HG02642 (cell line): ENCODE measurements around the gene ZNF140.
A peak's percentile ranks its signal among the peaks of the same experiment; 100 is the strongest.

Source experiments
- ATAC-seq: cut with Tn5 transposase; IDR thresholded peaks from one replicate; pipeline ENCODE4 v1.9.1; 2021; ENCODE audit warnings: mild to moderate bottlenecking; ENCODE audit not compliant: unreplicated experiment, poor library complexity

The ZNF140 gene

GRCh38 chr12:133080368-133081158, at the start of gene ZNF140:
Gene ZNF140 (plus strand): TSS chr12:133080923. CDS start chr12:133081321, 398 bp downstream.
- ATAC-seq = peak; percentile 81

GRCh38 chr12:133037207-133038005, 43.3 kb upstream of the ZNF140 start, which contains the start of gene ZNF84:
Gene ZNF84 (plus strand): TSS chr12:133037509. CDS start chr12:133041468, 3,959 bp downstream.
- ATAC-seq = peak; percentile 97

- ATAC-seq = no peak
These were observed 42.5 kb upstream of the ZNF140 start for GRCh38 chr12:133038118-133038709.

DNA sequence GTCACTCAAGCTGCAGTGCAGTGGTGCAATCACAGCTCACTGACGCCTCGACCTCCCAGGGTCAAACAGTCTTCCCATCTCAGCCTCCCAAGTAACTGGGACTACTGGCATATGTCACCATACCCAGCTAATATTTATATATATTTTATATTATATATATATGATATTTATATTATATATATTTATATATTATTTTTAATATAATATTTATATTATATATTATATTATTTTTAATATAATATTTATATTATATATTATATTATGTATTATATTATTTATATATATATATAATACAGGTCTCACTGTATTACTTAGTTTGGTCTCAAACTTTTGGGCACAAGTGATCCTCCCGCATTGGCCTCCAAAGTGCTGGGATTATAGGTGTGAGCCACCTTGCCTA, 34.0 kb upstream of the ZNF140 start:
- ATAC-seq = no peak

- no peak for ATAC-seq
These were observed 23.3 kb upstream of the ZNF140 start for GRCh38 chr12:133057446-133057845.

DNA sequence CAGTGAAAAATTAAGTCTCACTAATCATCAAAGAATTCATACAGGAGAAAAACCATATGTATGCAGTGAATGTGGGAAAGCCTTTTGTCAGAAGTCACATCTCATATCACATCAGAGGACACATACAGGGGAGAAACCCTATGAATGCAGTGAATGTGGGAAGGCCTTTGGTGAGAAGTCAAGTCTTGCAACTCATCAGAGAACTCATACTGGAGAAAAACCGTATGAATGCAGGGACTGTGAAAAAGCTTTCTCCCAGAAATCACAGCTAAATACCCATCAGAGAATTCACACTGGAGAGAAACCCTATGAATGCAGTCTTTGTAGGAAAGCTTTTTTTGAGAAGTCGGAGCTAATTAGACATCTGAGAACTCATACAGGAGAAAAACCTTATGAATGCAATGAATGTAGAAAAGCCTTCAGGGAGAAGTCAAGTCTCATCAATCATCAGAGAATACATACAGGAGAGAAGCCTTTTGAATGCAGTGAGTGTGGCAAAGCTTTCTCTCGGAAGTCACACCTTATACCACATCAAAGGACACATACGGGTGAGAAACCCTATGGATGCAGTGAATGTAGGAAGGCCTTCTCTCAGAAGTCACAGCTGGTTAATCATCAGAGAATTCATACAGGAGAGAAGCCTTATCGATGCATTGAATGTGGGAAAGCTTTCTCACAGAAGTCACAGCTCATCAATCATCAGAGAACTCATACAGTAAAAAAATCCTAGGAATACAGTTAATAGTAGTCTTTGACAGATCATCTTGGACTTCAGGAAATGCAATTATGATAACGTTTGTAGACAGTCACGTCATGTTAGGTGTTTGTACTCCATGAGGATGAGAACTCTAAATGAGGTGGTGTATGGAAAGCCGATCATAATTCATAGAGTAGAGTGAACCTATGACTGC, 22.3 kb upstream of the ZNF140 start:
- no peak for ATAC-seq

DNA sequence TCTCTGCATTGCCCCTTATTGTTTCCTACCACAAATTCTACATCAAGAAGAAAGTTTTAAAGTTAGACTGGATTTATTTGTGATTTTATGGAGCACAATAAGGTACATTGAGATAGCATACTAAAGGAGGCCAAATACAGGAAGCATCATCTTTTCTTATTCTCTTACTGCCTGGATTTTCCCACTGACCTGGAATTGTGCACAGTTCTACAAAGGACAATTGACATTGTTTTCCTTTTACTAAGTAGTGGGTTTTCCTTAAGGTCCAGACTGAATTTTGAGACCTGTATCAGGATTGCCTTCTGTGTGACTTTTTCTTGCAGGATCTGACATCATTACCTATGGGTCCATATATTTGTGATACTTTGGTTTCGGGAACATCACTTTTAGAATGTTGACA, 18.8 kb upstream of the ZNF140 start:
- no peak for ATAC-seq

DNA sequence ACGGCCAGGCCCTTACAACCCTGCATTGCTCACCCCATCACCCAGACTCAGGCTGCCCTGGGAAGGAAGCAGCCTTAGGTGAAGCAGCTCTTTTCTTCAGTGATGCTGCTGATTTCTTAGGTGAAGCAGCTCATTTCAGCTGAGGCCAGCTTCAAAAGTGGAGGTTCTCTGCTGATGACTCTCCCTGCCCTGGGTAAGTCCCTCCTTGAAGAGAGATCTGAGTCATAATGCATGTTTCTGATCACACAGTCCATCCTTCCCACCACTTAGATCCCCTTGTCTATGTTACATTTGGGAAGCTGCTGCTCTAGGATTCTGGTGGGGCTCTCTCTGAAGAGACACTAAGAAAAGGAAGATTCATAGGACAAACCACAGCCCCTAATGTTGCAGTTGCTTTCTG, 17.2 kb upstream of the ZNF140 start:
- no peak for ATAC-seq

DNA sequence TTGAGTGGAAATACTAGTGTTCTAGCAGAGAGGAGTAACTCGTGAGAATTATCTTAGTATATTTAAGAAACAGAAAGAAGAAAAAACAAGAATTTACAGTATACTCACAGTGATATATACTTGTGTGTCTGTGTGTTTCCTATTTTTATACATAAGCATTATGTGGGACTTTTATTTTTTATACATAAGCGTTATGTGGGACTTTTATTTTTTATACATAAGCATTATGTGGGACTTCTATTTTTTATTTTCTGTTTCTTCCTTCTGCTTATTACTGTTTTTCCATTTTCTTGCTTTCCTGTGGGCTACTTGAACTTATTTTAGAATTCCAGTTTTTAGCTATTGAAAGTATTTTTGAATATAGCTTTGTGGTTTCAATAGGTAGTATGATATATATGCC, 6.9 kb upstream of the ZNF140 start:
- no peak for ATAC-seq

- ATAC-seq = peak; percentile 82
These were observed 726 bp upstream of the ZNF140 start for GRCh38 chr12:133080026-133080367.

GRCh38 chr12:133081159-133081780, 547 bp downstream of the ZNF140 start:
- no peak for ATAC-seq

DNA sequence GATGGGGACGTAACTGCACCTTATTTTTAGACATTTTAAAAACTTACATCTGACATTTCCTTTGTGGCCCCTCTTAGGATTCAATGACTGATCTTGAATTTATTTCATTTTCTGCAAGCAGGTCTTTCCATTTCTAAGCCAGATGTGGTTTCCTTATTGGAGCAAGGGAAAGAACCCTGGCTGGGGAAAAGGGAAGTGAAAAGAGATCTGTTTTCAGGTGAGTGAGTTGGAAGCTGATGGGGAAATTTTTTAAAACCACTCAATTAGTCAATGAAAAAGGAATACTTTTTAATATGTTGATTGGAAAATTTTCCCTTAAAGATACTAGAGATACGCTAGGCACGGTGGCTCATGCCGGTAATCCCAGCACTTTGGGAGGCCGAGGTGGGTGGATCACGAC, 2.6 kb downstream of the ZNF140 start:
- no peak for ATAC-seq

- no peak for ATAC-seq
These were observed 24.9 kb downstream of the ZNF140 start for GRCh38 chr12:133105620-133106019.

GRCh38 chr12:133106253-133106652, 25.5 kb downstream of the ZNF140 start:
- ATAC-seq = no peak

DNA sequence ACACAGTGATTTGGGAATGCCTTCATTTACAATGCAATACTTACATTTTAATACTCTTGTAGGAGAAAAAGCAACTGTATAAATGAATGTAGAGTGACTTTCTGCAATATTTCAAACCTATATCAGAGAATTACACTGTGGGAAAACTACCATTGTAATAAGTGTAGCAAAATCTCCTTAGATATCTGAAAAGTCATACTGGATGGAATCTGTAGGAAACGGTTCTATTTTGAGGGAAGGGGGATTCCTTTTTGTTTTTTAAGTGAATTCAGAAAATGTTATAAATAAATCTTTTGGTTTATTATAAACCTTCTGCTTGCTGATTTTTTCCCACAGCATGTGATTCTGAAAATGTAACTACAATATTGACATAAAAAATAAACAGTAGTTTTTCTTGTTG, 26.4 kb downstream of the ZNF140 start:
- no peak for ATAC-seq

DNA sequence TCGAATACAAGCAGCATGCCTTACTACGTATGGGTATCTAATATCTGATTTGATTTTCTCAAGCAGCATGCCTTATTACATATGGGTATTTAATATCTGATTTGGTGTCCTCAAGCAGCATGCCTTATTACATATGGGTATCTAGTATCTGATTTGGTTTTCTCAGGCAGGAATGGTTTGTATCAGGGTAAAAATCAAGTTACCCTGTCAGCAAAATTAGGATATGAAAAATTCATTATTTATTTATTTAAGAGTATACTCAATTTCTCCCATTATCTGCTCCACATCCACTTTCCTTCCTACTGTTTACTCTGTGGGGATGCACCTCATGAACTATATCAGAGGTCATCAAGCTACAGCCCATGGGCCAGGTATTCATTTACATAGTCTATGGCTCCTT, 27.4 kb downstream of the ZNF140 start:
- ATAC-seq = no peak

- no peak for ATAC-seq
These were observed 39.9 kb downstream of the ZNF140 start for GRCh38 chr12:133120385-133121191.

GRCh38 chr12:133124674-133125073, 44.0 kb downstream of the ZNF140 start:
- ATAC-seq = no peak
